Gastrocnemius medialis (tissue), 4 donors: ENCODE data around the gene PLCB1. TPM values are rescaled to one million over a fixed set of nuclear protein-coding genes. Genes with fewer than 3 reads are reported as not detected.

Experiments used
- ATAC-seq, 2 donors: fragments of 150-250 bp; one replicate each; pipeline ENCODE4 v1.9.1; 2016
- DNase-seq, 2 donors: peaks; one replicate each; pipeline ENCODE4 v3.0.0-alpha.2; 2019
- H3K27ac ChIP-seq, 4 donors: fragments of 200-600 bp; sonication (generic); 1 replicate in 1 of 4; 2 replicates in 3 of 4; pipeline ENCODE4 v1.5.1; 2016 to 2018; ENCODE audit warnings: mild to moderate bottlenecking in 2 of 4, moderate library complexity in 1 of 4
- H3K27me3 ChIP-seq, 3 donors: fragments of 200-600 bp; sonication (generic) in 2 of 3; 1 replicate in 1 of 3; 2 replicates in 2 of 3; pipeline versions ENCODE4 v1.5.1 to v1.6.0; 2016 to 2019; ENCODE audit warnings: mild to moderate bottlenecking in 1 of 3, moderate library complexity in 1 of 3
- H3K36me3 ChIP-seq, 2 donors: fragments of 200-600 bp; sonication (generic) in 1 of 2; one replicate each; pipeline ENCODE4 v1.5.1; 2017 to 2018
- H3K4me1 ChIP-seq, 2 donors: fragments of 200-600 bp; sonication (generic) in 1 of 2; one replicate each; pipeline ENCODE4 v1.5.1; 2016 to 2017; ENCODE audit warnings: mild to moderate bottlenecking in 2 of 2
- H3K4me3 ChIP-seq, 4 donors: fragments of 200-600 bp; sonication (generic) in 3 of 4; 1 replicate in 1 of 4; 2 replicates in 3 of 4; pipeline ENCODE4 v1.5.1; 2016 to 2019; ENCODE audit warnings: mild to moderate bottlenecking in 2 of 4
- H3K9me3 ChIP-seq, 3 donors: fragments of 200-600 bp; sonication (generic) in 2 of 3; 1 replicate in 1 of 3; 2 replicates in 2 of 3; pipeline ENCODE4 v1.5.1; 2016 to 2019
- CTCF ChIP-seq, 5 experiments: fragments of 450-650 bp in 3 of 5; fragments of 200-600 bp in 2 of 5; sonication (generic) in 2 of 5; IDR thresholded peaks in 4 of 5; conservative IDR thresholded peaks in 1 of 5; 1 replicate in 4 of 5; 2 replicates in 1 of 5; pipeline ENCODE4 v1.5.1; 2016 to 2019; ENCODE audit warnings: antibody characterized with exemption in 5 of 5, mild to moderate bottlenecking in 3 of 5, moderate library complexity in 3 of 5
- POLR2A ChIP-seq, 2 donors: fragments of 450-650 bp; IDR thresholded peaks; one replicate each; pipeline ENCODE4 v1.6.1; 2017; ENCODE audit warnings: antibody characterized with exemption in 2 of 2, mild to moderate bottlenecking in 2 of 2, moderate library complexity in 2 of 2
- in situ Hi-C, 4 donors: fragments of 200-750 bp; cut with MboI; loops; one replicate each; pipeline versions ENCODE4 v1.15.0 to v1.8.0; 2017; ENCODE audit warnings: low sequenced_read_pairs in 4 of 4
- intact Hi-C: fragments of 100-400 bp; cut with DNase I; formaldehyde crosslinking; loops from one replicate; pipeline ENCODE4 v1.15.1; 2023; ENCODE audit warnings: low total_unique reads
- total RNA-seq, 4 donors: library from RNA; depleted of rRNA; stranded (reverse); fragments of >200 nt; gene quantifications; one replicate each; pipeline versions ENCODE4 v1.1.0 to v1.2.3, GENCODE V29; 2016

Gene PLCB1
- total RNA-seq, 4 donors from 2014 or later = 4.1 to 10.0 (median 7.6) TPM

- no peak for ATAC-seq
- H3K4me1 ChIP-seq = peaks cover 0 to 20% of the 10 kb centered on the region in 2 donors
- H3K9me3 ChIP-seq = no peaks in the 10 kb centered on the region
- peak overlapping the region in 3 of 4 donors; percentile 23 to 50 (median 32) for H3K27ac ChIP-seq
- no peaks in the 10 kb centered on the region for H3K27me3 ChIP-seq
- H3K36me3 ChIP-seq = no peaks in the 10 kb centered on the region
- TF ChIP-seq CTCF (IDR thresholded peaks at IDR 0.05 in 4 of 5, conservative IDR thresholded peaks at IDR 0.05 in 1 of 5) = no peak
- TF ChIP-seq POLR2A (IDR thresholded peaks at IDR 0.05) = no peak
- no peak for DNase-seq
- no peak overlapping the region for H3K4me3 ChIP-seq
- intact Hi-C loops = no loop called here
- in situ Hi-C loops = no loop called here
These were observed 470.5 kb downstream of the PLCB1 start for GRCh38 chr20:8602389-8603116.

- no peak for ATAC-seq
- intact Hi-C loops = no loop called here
- in situ Hi-C loops = no loop called here
These were observed 476.4 kb downstream of the PLCB1 start for GRCh38 chr20:8608470-8608869.

GRCh38 chr20:8616792-8617191, 484.7 kb downstream of the PLCB1 start:
- H3K4me1 ChIP-seq = no peaks in the 10 kb centered on the region
- TF ChIP-seq POLR2A (IDR thresholded peaks at IDR 0.05) (no peak), CTCF (IDR thresholded peaks at IDR 0.05 in 4 of 5, conservative IDR thresholded peaks at IDR 0.05 in 1 of 5) (no peak)
- H3K4me3 ChIP-seq = no peak overlapping the region
- no peaks in the 10 kb centered on the region for H3K36me3 ChIP-seq
- in situ Hi-C loops (no loop called here), intact Hi-C loops (no loop called here)
- ATAC-seq (peak in 1 of 2 donors; percentile 30), DNase-seq (no peak)
- no peaks in the 10 kb centered on the region for H3K27me3 ChIP-seq
- no peaks in the 10 kb centered on the region for H3K9me3 ChIP-seq
- no peak overlapping the region for H3K27ac ChIP-seq

More at GRCh38 chr20:8608470-8608869, 476.4 kb downstream of the PLCB1 start:
- no peaks in the 10 kb centered on the region for H3K27me3 ChIP-seq
- H3K36me3 ChIP-seq = no peaks in the 10 kb centered on the region
- TF ChIP-seq CTCF (IDR thresholded peaks at IDR 0.05 in 4 of 5, conservative IDR thresholded peaks at IDR 0.05 in 1 of 5) = no peak
- TF ChIP-seq POLR2A (IDR thresholded peaks at IDR 0.05) = no peak
- no peak for DNase-seq
- no peaks in the 10 kb centered on the region for H3K9me3 ChIP-seq
- no peak overlapping the region for H3K27ac ChIP-seq
- no peak overlapping the region for H3K4me3 ChIP-seq
- peaks cover 0 to 4% of the 10 kb centered on the region in 2 donors for H3K4me1 ChIP-seq

- ATAC-seq = no peak
- no peak for DNase-seq
- TF ChIP-seq CTCF (IDR thresholded peaks at IDR 0.05 in 4 of 5, conservative IDR thresholded peaks at IDR 0.05 in 1 of 5) = no peak
- no peak for TF ChIP-seq POLR2A (IDR thresholded peaks at IDR 0.05)
- H3K4me3 ChIP-seq = no peak overlapping the region
- no peak overlapping the region for H3K27ac ChIP-seq
- intact Hi-C loops = no loop called here
- H3K27me3 ChIP-seq = no peaks in the 10 kb centered on the region
- in situ Hi-C loops = no loop called here
- H3K36me3 ChIP-seq = no peaks in the 10 kb centered on the region
- no peaks in the 10 kb centered on the region for H3K4me1 ChIP-seq
- no peaks in the 10 kb centered on the region for H3K9me3 ChIP-seq
These were observed 488.9 kb downstream of the PLCB1 start for GRCh38 chr20:8621001-8621400.
